OCI-LY3 (cell line): Measurements from ENCODE around the gene DNAAF5.

Experiments
- H2AFZ ChIP-seq: fragments of 200-600, 300-600 bp; shearing (Covaris generic); 2 replicates; pipeline ENCODE4 v1.6.0; 2014; ENCODE audit warnings: antibody characterized with exemption, low read depth, low read length
- H3K27ac ChIP-seq: fragments of 200-600, 300-600 bp; sonication (generic); 2 replicates; pipeline ENCODE4 v1.5.1; 2014; ENCODE audit warnings: mild to moderate bottlenecking, low read length, moderate library complexity, mixed read lengths
- H3K27me3 ChIP-seq: fragments of 200-600, 300-600 bp; sonication (generic); 2 replicates; pipeline ENCODE4 v1.6.1; 2014; ENCODE audit warnings: low read depth, low read length, mixed read lengths
- H3K36me3 ChIP-seq: fragments of 200-600, 300-600 bp; sonication (generic); replicated peaks from 2 replicates; pipeline ENCODE3; 2014; ENCODE audit warnings: low read depth, low read length, mixed read lengths
- H3K4me1 ChIP-seq: fragments of 300-600, 200-600 bp; sonication (generic); 2 replicates; pipeline ENCODE4 v1.6.1; 2014; ENCODE audit warnings: low read length, mixed read lengths
- H3K4me2 ChIP-seq: fragments of 200-600, 300-600 bp; sonication (generic); 2 replicates; pipeline ENCODE4 v1.6.1; 2014; ENCODE audit warnings: low read length, mixed read lengths
- H3K4me3 ChIP-seq: fragments of 300-600, 200-600 bp; sonication (generic); 2 replicates; pipeline ENCODE4 v1.5.1; 2014; ENCODE audit warnings: antibody characterized with exemption, mild to moderate bottlenecking, low read length, moderate library complexity
- H3K79me2 ChIP-seq: fragments of 300-600, 200-600 bp; shearing (Covaris generic); 2 replicates; pipeline ENCODE4 v1.6.1; 2014; ENCODE audit warnings: mild to moderate bottlenecking, low read length, mixed read lengths
- H3K9ac ChIP-seq: fragments of 300-600, 200-600 bp; shearing (Covaris generic); 2 replicates; pipeline ENCODE4 v1.6.0; 2014; ENCODE audit warnings: mild to moderate bottlenecking, low read length, moderate library complexity
- H3K9me3 ChIP-seq: fragments of 200-600, 300-600 bp; shearing (Covaris generic); 2 replicates; pipeline ENCODE4 v1.6.1; 2014; ENCODE audit warnings: low read length, mixed read lengths; ENCODE audit not compliant: insufficient read depth
- H4K20me1 ChIP-seq: fragments of 200-600, 300-600 bp; sonication (generic); 2 replicates; pipeline ENCODE4 v1.6.1; 2016; ENCODE audit warnings: low read length, mixed read lengths; ENCODE audit not compliant: insufficient read depth
- EZH2phosphoT487 ChIP-seq: fragments of 200-600 bp; shearing (Covaris generic); IDR thresholded peaks from 2 replicates; pipeline ENCODE4 v1.6.1; 2018; ENCODE audit warnings: antibody characterized with exemption, mixed run types, low read depth
- TF ChIP-seq, protein P1 (sequence below): fragments of 200-600, 300-600 bp; sonication (generic); IDR thresholded peaks from 2 replicates; pipeline ENCODE4 v1.5.1; 2014; ENCODE audit warnings: antibody characterized with exemption, low read length, low read depth

Gene DNAAF5

DNA sequence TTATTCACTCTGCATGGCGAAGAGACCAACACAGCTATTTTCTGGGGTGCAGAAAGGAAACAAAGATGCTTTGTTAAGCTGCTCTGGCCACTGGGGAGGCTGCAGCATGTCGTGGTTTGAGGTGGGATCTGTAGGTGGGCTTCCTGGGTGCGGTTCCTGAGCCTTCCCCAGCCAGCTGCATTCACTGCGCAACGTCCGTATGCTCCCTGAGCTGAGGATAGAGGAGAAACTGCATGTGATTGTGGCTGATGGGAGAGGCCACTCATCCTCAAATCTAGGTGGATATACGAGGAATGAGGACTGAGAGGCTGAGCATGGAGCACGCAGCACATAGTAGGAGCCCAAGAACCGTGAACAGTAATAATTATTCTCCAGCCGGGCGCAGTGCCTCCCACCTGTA is 9.9 kb upstream of the DNAAF5 start:
- no peak for TF ChIP-seq EZH2phosphoT487
- TF ChIP-seq, protein P1, sequence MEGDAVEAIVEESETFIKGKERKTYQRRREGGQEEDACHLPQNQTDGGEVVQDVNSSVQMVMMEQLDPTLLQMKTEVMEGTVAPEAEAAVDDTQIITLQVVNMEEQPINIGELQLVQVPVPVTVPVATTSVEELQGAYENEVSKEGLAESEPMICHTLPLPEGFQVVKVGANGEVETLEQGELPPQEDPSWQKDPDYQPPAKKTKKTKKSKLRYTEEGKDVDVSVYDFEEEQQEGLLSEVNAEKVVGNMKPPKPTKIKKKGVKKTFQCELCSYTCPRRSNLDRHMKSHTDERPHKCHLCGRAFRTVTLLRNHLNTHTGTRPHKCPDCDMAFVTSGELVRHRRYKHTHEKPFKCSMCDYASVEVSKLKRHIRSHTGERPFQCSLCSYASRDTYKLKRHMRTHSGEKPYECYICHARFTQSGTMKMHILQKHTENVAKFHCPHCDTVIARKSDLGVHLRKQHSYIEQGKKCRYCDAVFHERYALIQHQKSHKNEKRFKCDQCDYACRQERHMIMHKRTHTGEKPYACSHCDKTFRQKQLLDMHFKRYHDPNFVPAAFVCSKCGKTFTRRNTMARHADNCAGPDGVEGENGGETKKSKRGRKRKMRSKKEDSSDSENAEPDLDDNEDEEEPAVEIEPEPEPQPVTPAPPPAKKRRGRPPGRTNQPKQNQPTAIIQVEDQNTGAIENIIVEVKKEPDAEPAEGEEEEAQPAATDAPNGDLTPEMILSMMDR, result no peak
- H3K9ac ChIP-seq, result no peak overlapping the region
- H3K27me3 ChIP-seq, result no peaks in the 10 kb centered on the region
- no peak overlapping the region for H3K27ac ChIP-seq
- no peak overlapping the region for H2AFZ ChIP-seq
- no peaks in the 10 kb centered on the region for H4K20me1 ChIP-seq
- H3K4me2 ChIP-seq, result no peak overlapping the region
- peaks cover 2% of the 10 kb centered on the region for H3K36me3 ChIP-seq
- H3K4me3 ChIP-seq, result no peak overlapping the region
- no peaks in the 10 kb centered on the region for H3K4me1 ChIP-seq
- no peaks in the 10 kb centered on the region for H3K9me3 ChIP-seq
- no peaks in the 10 kb centered on the region for H3K79me2 ChIP-seq

DNA sequence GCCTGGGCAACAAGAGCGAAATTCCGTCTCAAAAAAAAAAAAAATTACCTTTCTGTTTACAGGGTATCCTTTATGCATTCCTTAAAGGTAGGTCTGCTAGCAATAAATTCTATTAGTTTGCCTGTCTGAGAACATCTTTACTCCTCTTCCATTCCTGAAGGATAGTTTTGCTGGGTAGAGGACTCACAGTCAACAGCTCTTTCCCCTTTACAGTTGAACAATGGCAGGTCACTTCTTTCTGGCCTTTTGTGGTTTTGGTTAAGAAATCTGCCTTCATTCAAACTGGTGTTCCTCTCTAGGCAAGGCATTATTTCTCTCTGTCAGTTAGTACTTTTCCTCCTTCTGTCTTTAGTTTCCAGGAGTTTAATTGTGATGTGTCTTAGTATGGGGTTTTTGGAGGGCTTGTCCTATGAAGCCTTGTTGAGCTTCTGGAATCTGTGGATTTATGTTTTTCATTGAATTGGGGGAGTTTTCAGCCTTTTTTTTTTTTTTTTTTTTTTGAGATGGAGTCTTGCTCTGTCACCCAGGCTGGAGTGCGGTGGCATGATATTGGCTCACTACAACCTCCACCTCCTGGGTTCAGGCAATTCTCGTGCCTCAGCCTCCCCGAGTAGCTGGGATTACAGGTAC is 4.8 kb upstream of the DNAAF5 start:
- Histone ChIP-seq H3K79me2 (peaks cover 16% of the 10 kb centered on the region), H3K27ac (no peak overlapping the region), H3K9ac (no peak overlapping the region), H2AFZ (no peak overlapping the region), H3K4me2 (no peak overlapping the region), H3K4me1 (peaks cover 5% of the 10 kb centered on the region), H4K20me1 (no peaks in the 10 kb centered on the region), H3K4me3 (no peak overlapping the region), H3K9me3 (peaks cover 12% of the 10 kb centered on the region; the same call in 1 of the 2 replicates), H3K36me3 (peaks cover 38% of the 10 kb centered on the region), H3K27me3 (no peaks in the 10 kb centered on the region)
- TF ChIP-seq, protein P1, result no peak
- no peak for TF ChIP-seq EZH2phosphoT487

DNA sequence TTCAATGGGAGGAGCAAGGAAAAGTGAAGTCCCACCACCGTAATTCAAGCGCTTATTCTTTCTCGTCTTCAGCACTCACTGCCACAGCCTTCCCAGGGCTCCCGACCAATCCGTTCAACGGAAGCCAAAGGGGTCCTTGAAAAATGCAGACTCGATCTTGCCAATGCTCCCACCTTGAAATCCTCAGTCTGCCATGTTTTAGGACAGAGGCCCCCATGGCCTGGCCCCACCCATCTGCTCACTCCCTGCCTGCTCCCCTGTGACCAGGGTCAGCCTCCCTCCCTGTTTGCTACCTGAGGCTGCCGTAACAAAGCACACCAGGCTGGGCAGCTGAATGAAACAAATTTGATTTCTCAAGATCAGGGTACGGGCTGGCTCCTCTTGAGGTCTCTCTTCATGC is 3.0 kb upstream of the DNAAF5 start:
- Histone ChIP-seq H4K20me1 (no peaks in the 10 kb centered on the region), H2AFZ (no peak overlapping the region), H3K4me3 (no peak overlapping the region), H3K9ac (no peak overlapping the region), H3K27ac (no peak overlapping the region), H3K4me1 (peaks cover 10% of the 10 kb centered on the region), H3K36me3 (peaks cover 38% of the 10 kb centered on the region), H3K4me2 (no peak overlapping the region), H3K27me3 (no peaks in the 10 kb centered on the region), H3K9me3 (peaks cover 12% of the 10 kb centered on the region; the same call in 1 of the 2 replicates), H3K79me2 (peaks cover 31% of the 10 kb centered on the region)
- TF ChIP-seq EZH2phosphoT487, result no peak
- TF ChIP-seq, protein P1, result no peak

DNA sequence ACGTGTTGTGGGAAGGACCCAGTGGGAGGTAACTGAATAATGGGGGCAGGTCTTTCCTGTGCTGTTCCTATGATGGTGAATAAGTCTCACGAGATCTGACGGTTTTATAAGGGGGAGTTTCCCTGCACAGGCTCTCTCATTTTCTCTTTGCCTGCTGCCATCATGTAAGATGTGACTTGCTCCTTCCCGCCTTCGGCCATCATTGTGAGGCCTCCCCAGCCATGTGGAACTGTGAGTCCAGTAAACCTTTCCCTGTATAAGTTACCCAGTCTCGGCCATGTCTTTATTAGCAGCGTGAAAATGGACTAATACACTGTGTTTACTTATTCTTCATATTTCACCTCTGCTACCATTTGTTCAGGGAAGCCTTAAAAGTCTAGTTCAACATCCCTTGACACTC is 2.2 kb upstream of the DNAAF5 start:
- TF ChIP-seq, protein P1, result no peak
- no peak for TF ChIP-seq EZH2phosphoT487
- peaks cover 12% of the 10 kb centered on the region; the same call in 1 of the 2 replicates for H3K9me3 ChIP-seq
- H3K79me2 ChIP-seq, result peaks cover 34% of the 10 kb centered on the region
- no peak overlapping the region for H3K27ac ChIP-seq
- no peaks in the 10 kb centered on the region for H3K27me3 ChIP-seq
- H4K20me1 ChIP-seq, result no peaks in the 10 kb centered on the region
- no peak overlapping the region for H3K4me3 ChIP-seq
- no peak overlapping the region for H3K9ac ChIP-seq
- H2AFZ ChIP-seq, result no peak overlapping the region
- no peak overlapping the region for H3K4me2 ChIP-seq
- peaks cover 10% of the 10 kb centered on the region for H3K4me1 ChIP-seq
- H3K36me3 ChIP-seq, result peaks cover 38% of the 10 kb centered on the region
